Measurements from ENCODE around the gene MAP2.
"Not testable (repeated sequence)": the region's sequence is repeated elsewhere in the genome, so short reads cannot be mapped to it uniquely, and the experiment has no call there.

The MAP2 gene

DNA sequence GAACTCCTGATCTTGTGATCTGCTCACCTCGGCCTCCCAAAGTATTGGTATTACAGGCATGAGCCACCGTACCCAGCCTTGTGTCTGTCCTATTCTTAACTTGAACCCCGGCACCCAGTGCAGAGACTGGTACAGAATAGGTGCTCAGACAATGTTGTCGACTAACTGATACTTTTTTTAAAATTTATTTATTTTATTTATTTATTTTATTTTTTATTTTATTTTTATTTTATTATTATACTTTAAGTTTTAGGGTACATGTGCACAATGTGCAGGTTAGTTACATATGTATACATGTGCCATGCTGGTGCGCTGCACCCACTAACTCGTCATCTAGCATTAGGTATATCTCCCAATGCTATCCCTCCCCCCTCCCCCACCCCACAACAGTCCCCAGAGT is 174.4 kb downstream of the MAP2 start:
- not testable (repeated sequence) for DNase-seq

DNA sequence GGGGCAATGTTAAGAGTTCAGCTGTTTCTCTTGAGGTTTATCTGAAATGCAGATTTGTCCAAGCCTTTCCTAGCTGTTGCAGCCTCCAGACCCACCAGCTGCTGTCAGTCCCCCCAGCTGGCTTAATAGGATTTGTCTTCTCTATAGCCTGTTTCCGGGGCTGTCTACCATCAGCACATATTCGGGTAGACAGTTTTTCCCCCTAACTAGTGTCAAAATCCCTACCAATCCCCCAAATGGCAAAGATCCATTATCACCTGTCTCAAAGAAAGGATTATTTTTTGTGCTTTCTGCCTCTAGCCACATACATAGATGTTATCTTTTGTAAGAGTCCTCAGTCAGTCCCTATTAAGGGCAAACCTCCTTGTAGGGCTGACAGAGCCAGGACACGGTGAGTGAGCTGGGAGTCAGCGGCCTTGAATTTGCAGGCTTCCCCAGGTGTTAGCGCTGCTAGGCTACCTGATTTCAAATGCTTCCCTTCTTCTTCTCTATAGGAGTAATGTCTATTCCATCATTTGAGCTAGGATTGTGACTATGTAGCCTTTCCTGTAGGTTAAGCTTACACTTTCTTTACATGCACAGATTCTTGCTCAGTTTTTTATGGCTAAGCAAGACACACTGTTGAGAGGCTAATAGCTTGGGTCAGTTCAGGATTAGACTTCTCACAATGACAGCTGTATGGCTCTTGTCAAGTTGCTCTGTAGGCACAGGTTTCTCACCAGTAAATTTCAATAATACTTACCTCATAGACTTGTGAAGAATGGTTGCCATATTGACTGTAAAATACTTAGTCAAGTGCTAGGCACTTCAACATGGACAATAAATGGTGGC is 176.7 kb downstream of the MAP2 start:
- no peak for DNase-seq

- no peak for DNase-seq
Measured at GRCh38 chr2:209601497-209601896, 177.7 kb downstream of the MAP2 start.

DNA sequence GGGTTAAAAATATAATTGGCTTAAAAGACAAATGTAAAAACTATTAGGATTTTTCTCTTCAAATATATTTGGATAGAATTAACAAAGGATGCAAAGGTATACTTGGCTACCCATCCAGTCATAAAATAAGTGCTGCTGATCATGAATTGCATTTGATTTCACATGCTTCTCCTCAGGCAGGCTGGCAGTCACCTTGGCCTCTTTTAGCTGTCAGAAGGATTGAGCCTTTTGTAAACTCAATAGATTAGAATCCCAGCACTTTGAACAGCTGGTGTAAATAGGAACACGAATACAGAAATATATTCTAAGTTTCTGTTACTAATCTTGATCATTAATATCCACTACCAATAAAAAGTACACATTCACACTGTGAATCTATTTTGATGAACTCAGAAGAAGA is 178.4 kb downstream of the MAP2 start:
- DNase-seq: no peak

DNA sequence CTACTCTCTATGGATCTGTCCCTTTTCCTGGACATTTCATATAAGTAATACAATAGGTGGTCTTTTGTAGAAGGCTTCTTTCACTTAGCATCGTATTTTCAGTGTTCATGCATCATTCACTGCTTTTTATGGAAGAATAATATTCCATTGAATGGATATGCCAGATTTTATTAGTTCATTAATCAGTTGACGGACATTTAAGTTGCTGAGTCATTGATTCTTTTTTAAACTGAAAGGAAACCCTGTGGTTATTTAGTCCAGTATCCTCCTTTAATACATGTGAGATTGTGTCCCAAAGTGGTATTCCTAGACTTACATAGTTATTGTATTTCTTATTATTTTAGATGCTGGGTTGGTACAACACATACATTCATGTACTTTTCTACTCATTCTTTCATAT is 185.7 kb downstream of the MAP2 start:
- DNase-seq: no peak

DNA sequence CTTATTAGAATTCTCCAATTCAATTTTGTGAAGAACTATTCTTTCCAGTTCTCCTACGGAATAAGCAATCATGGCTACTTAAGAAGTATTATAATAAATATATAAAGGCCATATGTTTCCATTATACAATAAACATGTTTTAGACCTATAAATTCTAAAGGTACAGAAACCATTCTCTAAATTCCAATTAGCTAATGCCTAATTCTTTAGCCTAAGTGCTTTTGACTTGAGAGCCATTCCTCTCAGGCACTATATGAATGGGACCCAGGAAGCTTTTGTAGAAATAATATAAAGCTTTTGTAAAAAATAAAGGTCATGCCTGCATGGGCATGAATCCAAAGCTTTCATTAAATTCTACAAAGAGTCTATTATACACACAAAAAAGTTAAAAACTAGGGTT is 186.8 kb downstream of the MAP2 start:
- DNase-seq: no peak

DNA sequence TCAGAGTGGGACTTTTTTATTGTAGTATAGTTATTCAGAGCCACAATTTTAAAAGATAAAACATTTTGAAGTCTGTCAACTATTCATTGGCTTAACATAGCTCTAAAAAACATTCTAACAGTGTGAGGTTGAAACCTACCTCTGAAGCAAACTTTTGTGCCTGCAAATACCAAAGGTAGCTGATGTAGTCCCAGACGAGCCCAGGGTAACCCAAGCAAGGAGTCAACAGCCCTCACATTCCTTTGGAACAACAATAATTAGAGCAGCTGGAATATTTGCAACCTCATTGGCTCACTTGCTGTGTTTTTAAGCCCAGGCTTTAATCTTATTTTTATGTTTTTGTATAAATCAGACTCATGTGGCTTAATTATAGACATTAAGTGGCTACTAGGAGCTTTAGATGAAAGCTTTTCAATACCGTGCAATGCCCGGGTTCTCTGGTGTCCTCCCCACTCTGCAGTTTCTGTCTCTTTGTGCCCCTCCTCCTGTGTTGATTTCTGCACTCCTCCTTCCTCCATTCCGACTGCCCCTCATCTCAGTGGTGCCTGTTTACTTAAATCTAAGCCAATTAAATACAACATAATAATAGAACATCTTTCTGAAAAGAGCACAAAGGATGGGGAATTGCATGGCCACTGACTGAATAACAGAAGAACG is 189.9 kb downstream of the MAP2 start:
- no peak for DNase-seq

DNA sequence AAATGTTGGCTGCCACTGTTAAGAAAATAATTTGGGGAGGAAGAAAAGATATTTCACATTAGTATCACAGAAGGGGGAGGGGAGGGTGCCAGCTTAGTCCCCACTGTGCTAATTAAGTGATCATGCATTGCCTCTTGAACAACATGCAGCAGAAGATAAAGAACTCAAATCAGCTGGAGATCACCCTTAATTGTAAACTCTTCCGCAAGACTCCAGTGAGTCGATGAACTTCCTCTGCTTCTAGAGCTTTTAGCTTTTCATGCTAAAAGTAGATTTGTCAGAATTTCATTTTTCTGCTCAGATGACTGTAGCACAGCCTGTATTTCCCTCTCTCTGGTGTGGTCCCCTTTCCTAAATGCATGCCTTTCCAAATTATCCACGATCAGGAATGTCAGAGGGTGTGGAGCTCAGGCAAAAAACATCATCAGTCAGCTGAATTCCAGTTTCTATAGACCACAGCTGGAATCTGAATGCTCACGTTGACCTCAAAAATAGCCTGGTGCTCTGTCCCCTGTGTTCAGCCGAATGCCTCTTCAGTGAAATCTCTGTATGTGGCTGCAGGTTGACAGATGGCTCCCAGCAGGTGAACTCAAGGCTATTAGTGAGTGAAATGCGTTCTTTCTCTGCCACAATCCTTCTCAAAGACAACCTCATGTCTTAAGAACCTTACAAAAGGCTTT is 191.0 kb downstream of the MAP2 start:
- no peak for DNase-seq

- peak; percentile 18 to 28 for DNase-seq
Measured at GRCh38 chr2:209619782-209620181, 195.9 kb downstream of the MAP2 start.

DNA sequence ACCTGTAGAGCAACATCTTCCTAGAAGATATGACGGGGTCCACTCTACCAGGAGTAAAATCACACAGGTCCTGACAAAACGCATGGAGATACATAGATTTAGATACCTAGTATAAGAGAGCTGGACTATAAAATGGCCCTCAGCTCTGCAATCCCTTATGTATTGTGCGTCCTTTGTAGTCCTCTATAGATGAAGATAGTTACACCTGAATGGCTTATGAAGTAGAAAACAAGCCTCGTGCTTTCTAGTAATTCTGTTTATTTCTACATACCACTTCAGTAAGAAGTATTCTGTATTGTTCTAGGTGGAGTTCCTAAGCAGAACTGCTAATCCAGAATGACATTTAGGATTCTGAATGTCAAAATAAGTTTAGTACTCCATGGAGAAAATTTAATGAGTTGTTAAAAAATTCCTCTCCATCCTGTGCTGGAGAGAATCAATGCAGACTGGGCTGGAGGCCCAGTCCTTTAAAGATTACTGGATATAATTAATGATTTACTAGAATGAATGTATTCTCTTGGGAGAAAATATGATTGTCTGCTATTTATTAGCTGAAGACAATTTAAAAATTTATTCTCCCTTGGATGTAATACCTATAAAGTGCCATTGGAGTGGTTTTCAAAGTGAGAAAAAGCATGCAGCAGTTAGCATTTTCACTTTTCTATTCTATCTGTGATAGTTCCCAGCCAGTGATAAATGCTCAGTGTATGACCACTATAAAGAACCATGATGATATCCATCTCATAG is 200.5 kb downstream of the MAP2 start:
- DNase-seq: no peak

- DNase-seq: no peak
Measured at GRCh38 chr2:209629597-209629996, 205.8 kb downstream of the MAP2 start.

GRCh38 chr2:209633911-209634310 is 210.1 kb downstream of the MAP2 start:
- DNase-seq: no peak

DNA sequence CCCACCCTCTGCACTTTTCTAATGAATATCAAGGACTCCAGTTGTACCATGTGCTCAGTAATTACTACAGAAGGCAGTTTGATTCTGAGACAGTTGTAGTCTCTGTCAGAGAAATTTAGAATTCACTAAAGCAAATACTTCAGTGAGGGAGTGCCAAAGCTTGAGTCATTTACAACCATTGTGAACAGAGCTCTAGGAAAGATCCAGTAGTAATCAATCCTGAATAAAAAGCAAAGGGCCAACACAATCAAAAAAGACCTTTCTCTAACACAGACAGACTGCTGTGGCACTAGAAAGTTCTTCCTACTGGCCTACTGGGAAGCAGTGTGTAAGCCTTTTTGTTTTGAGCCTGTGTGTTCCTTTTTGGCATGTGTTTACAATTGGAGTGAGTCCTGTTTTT is 212.2 kb downstream of the MAP2 start:
- no peak for DNase-seq

- no peak for DNase-seq
Measured at GRCh38 chr2:209637293-209637692, 213.4 kb downstream of the MAP2 start.

- no peak for DNase-seq
Measured at GRCh38 chr2:209638346-209638745, 214.5 kb downstream of the MAP2 start.

DNA sequence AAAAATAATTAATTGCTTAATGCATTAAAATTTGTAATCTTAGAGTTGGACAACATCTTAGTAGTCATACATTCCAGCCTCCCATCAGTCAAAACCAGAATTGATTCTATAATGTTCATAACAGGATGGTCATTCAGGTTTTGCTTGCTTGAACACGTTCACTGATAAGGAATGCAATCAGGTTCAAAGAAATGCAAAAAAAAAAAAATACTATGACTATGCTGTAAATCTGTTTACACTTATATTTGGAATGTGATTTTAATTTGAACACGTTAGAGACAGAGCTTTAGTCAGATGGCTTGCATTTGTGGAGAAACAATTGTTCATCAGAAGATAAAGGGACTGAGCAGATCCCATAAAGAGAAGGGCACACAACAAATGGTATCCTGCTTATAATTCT is 216.5 kb downstream of the MAP2 start:
- no peak for DNase-seq

DNA sequence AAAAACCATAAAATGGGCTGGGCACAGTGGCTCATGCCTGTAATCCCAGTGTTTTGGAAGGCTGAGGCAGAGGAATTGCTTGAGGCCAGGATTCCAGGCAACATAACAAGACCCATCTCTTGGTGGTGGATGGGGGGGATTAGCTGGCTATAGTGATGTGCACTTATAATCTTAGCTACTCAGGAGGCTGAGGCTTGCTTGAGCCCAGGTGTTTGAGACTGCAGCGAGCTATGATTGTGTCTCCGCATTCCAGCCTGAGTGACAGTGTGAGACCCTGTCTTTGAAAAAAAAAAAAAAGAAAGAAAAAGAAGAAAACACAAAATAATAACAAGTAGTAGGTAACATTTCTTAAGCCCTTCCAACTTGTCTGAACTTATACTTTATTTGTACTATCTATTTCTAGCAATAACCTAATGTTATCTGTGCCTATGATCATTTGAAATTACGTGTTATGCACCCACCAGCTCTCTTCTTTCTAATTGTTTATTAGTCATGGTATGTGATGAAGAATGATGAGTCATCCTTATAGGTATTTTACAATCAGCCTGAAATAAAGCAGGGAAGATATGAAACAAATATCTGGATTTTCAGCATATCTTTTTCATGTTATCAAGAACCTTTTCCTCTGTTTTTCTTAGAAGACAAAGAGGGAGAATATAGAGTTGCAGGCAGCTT is 218.4 kb downstream of the MAP2 start:
- DNase-seq: no peak

- no peak for DNase-seq
Measured at GRCh38 chr2:209644842-209645241, 221.0 kb downstream of the MAP2 start.

DNA sequence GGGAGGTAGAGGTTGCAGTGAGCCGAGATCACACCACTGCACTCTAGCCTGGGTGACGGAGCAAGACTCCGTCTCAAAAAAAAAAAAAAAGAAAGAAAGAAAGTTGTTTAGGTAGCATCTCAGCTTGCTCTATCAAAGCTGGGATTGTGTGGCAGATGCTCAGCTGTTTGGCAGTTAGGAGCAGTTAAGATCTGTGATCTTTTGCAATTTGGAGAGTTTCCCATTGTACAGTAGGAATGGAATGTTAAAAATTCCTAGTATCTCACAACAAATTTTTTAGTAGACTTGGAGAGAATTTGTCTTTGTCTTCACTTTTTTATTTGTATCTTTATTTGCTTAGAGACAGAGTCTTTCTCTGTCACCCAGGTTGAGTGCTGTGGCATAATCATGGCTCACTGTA is 224.9 kb downstream of the MAP2 start:
- no peak for DNase-seq

- DNase-seq: no peak
Measured at GRCh38 chr2:209653134-209653533, 229.3 kb downstream of the MAP2 start.

DNA sequence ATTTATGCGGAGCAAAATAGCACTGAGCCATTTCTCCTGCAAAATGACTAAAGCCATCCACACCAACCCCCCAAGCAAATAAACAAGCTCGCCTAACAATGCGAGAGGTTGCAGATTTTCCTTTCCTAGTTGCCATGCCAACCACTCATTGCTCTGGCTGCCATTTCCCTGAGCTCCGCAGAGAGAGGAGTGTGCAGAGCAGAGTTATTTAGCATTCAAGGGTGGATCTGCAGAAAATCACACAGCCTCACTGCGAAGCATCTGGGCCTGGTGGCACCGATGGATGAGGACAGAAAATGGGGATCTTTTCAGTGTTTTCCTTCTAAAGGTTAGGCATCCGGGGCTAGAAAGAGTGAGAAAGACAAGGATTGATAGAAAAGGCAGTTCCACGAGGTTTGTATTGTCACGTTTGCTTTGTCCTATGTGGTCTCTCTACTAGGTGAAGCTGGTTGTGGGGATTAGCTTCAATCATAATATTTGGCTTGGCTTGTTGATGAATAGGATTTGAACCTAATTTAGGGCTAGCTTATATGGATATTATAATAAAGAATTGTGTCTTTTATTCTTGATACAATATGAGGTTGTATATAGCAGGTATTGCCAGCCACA is 237.5 kb downstream of the MAP2 start:
- no peak for DNase-seq

DNA sequence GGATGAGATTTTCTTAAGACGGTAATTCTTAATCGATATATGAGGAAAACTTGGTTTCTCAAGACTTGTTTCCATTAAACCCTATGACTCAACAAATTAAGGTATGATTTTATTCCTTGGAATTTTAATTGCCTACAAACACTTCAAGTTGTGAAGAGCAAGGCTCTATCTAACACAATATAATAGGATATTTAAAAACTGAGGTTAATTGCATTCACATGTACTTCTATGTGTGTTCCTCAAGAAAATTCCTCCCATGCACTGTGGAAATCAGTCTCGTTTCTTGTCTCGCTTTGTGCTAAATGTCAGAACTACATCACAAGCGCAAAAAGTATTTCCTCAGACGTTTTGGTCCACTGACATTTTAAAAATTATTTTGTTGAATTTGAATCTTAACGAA is 238.2 kb downstream of the MAP2 start:
- no peak for DNase-seq
